Activated T-helper 1 cell treated with Interleukin-2 at 50 U/mL for 16 hours (primary cell): ENCODE results near the gene AGPS.
"Not testable (repeated sequence)": the region's sequence is repeated elsewhere in the genome, so short reads cannot be mapped to it uniquely, and the experiment has no call there.

Source experiments
- DNase-seq: peaks from one replicate; pipeline ENCODE4 v3.0.0-alpha.2; 2020; ENCODE audit warnings: low read depth

AGPS gene

GRCh38 chr2:177474998-177475397, 82.4 kb downstream of the AGPS start:
- DNase-seq: no peak

- no peak for DNase-seq
These were observed 84.3 kb downstream of the AGPS start for GRCh38 chr2:177476897-177477296.

GRCh38 chr2:177478029-177478428, 85.5 kb downstream of the AGPS start:
- DNase-seq: no peak

GRCh38 chr2:177478907-177479306, 86.3 kb downstream of the AGPS start:
- DNase-seq: no peak

- DNase-seq: no peak
These were observed 89.6 kb downstream of the AGPS start for GRCh38 chr2:177482195-177482594.

- no peak for DNase-seq
These were observed 91.0 kb downstream of the AGPS start for GRCh38 chr2:177483531-177483930.

GRCh38 chr2:177484180-177484795, 91.7 kb downstream of the AGPS start:
- no peak for DNase-seq

- DNase-seq: not testable (repeated sequence)
These were observed 93.1 kb downstream of the AGPS start for GRCh38 chr2:177485657-177486056.

- DNase-seq: no peak
These were observed 97.2 kb downstream of the AGPS start for GRCh38 chr2:177489719-177490301.

GRCh38 chr2:177495945-177496344, 103.4 kb downstream of the AGPS start:
- DNase-seq: no peak

- no peak for DNase-seq
These were observed 104.3 kb downstream of the AGPS start for GRCh38 chr2:177496921-177497320.

GRCh38 chr2:177501186-177501585, 108.6 kb downstream of the AGPS start:
- DNase-seq: no peak

- DNase-seq: no peak
These were observed 113.9 kb downstream of the AGPS start for GRCh38 chr2:177506505-177506904.

- DNase-seq: no peak
These were observed 114.4 kb downstream of the AGPS start for GRCh38 chr2:177506998-177507397.

- DNase-seq: no peak
These were observed 124.4 kb downstream of the AGPS start for GRCh38 chr2:177516824-177517544.

GRCh38 chr2:177518754-177519153, 126.2 kb downstream of the AGPS start:
- no peak for DNase-seq

GRCh38 chr2:177519534-177520115, 127.1 kb downstream of the AGPS start:
- no peak for DNase-seq

GRCh38 chr2:177520324-177520723, 127.8 kb downstream of the AGPS start:
- DNase-seq: no peak

- no peak for DNase-seq
These were observed 131.2 kb downstream of the AGPS start for GRCh38 chr2:177523781-177524180.

- no peak for DNase-seq
These were observed 132.9 kb downstream of the AGPS start for GRCh38 chr2:177525351-177525924.

GRCh38 chr2:177528351-177528933, 135.9 kb downstream of the AGPS start:
- DNase-seq: no peak

GRCh38 chr2:177529166-177529565, 136.6 kb downstream of the AGPS start:
- no peak for DNase-seq
